ENCODE data around the gene TMPRSS11A.

TMPRSS11A gene

GRCh38 chr4:67963356-67963755 lies at the start of gene TMPRSS11A:
TSS of gene TMPRSS11A (minus strand) at chr4:67963493. CDS start at chr4:67963393, 100 bp downstream.
- no peak for DNase-seq

GRCh38 chr4:68011684-68012083 lies 48.4 kb upstream of the TMPRSS11A start:
- DNase-seq, result no peak

GRCh38 chr4:68002906-68003305 lies 39.6 kb upstream of the TMPRSS11A start:
- no peak for DNase-seq

- DNase-seq, result no peak
Measured at GRCh38 chr4:67996127-67996526, 32.8 kb upstream of the TMPRSS11A start.

GRCh38 chr4:67988991-67989390 lies 25.7 kb upstream of the TMPRSS11A start:
- no peak for DNase-seq

- no peak for DNase-seq
Measured at GRCh38 chr4:67983333-67983732, 20.0 kb upstream of the TMPRSS11A start.

GRCh38 chr4:67980512-67980911 lies 17.2 kb upstream of the TMPRSS11A start:
- DNase-seq, result no peak

- DNase-seq, result no peak
Measured at GRCh38 chr4:67973608-67974007, 10.3 kb upstream of the TMPRSS11A start.

- no peak for DNase-seq
Measured at GRCh38 chr4:67954890-67955289, 8.4 kb downstream of the TMPRSS11A start.

- no peak for DNase-seq
Measured at GRCh38 chr4:67941074-67941473, 22.2 kb downstream of the TMPRSS11A start.

GRCh38 chr4:67940506-67940905 lies 22.8 kb downstream of the TMPRSS11A start:
- no peak for DNase-seq

- no peak for DNase-seq
Measured at GRCh38 chr4:67939195-67939594, 24.1 kb downstream of the TMPRSS11A start.

- DNase-seq, result no peak
Measured at GRCh38 chr4:67935888-67936287, 27.4 kb downstream of the TMPRSS11A start.

GRCh38 chr4:67934628-67935027 lies 28.7 kb downstream of the TMPRSS11A start:
- DNase-seq, result no peak

- no peak for DNase-seq
Measured at GRCh38 chr4:67933755-67934154, 29.5 kb downstream of the TMPRSS11A start.

GRCh38 chr4:67933038-67933437 lies 30.3 kb downstream of the TMPRSS11A start:
- no peak for DNase-seq

GRCh38 chr4:67931256-67931655 lies 32.0 kb downstream of the TMPRSS11A start:
- no peak for DNase-seq

- DNase-seq, result no peak
Measured at GRCh38 chr4:67929426-67929825, 33.9 kb downstream of the TMPRSS11A start.

GRCh38 chr4:67928546-67928945 lies 34.7 kb downstream of the TMPRSS11A start:
- DNase-seq, result no peak

- no peak for DNase-seq
Measured at GRCh38 chr4:67927251-67927650, 36.0 kb downstream of the TMPRSS11A start.

GRCh38 chr4:67926485-67926884 lies 36.8 kb downstream of the TMPRSS11A start:
- DNase-seq, result no peak

GRCh38 chr4:67922697-67923096 lies 40.6 kb downstream of the TMPRSS11A start:
- no peak for DNase-seq

- no peak for DNase-seq
Measured at GRCh38 chr4:67918428-67918827, 44.9 kb downstream of the TMPRSS11A start.

- no peak for DNase-seq
Measured at GRCh38 chr4:67915400-67915966, 47.8 kb downstream of the TMPRSS11A start.

- no peak for DNase-seq
Measured at GRCh38 chr4:67912080-67912479, 51.2 kb downstream of the TMPRSS11A start.

- no peak for DNase-seq
Measured at GRCh38 chr4:67911638-67912037, 51.7 kb downstream of the TMPRSS11A start.
